SW480 (cell line): ENCODE results near the gene ODC1.

ENCODE experiments used
- DNase-seq: peaks from one replicate; pipeline ENCODE4 v3.0.0-alpha.2; 2016; ENCODE audit warnings: low spot score

The ODC1 gene

DNA sequence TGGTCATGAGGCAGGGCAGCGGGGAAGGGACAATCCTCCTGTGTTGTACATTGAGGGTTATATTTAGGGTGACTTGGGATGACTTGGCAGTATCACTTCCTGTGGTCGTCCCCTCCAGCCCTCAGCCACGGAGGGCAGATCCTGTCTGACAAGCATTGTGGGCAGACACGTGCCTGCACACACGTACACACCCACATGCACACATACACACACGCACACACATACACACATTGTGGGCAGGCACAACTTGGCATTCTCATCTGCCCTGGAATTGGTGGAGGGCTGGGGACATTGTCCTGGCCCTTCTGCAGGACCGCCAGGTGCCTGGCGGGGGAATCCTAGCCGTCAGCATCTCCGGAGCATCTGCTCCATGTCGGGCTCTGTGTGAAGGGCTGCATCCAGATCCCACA lies 47.6 kb downstream of the ODC1 start:
- DNase-seq, result no peak

DNA sequence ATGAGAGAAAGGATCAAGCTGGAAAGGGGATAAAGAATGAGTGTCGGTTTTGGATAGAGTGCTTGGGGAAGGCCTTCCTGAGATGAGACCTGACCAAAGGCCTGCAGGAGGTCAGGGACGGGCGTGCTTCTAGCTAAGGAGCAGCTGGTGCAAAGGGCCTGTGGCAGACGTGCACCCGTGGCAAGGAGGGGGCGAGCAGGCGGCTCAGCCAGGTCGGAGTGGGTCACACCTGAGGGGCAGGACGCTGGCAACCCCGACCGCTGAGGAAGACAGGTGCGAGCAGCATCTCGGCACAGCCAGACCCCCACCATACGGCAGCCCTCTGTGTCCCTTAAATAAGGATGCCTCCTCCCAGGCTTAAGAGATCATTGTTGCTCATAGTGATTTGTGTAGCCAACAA lies 48.1 kb downstream of the ODC1 start:
- DNase-seq, result no peak

GRCh38 chr2:10399358-10399757 lies 48.8 kb downstream of the ODC1 start:
- DNase-seq, result no peak

GRCh38 chr2:10398496-10398895 lies 49.6 kb downstream of the ODC1 start:
- no peak for DNase-seq

DNA sequence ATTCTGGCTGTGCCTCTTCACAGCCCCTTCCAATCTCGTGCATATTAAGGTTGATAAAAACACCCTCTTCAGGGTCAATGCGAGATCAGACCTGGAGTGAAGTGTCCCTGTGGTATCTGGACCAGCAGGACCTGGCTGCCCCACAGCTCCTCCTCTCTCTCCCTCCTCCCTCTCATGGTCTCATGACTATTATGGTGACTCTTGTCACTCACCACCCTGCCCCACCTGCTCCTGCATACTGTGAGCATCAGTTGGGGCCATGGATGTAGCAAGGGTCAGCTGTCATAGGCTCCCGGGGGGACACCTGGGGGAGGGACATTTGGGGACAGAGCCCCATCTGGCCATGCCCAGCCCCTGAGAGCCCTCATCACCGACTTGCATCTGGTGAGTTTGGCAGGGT lies 50.2 kb downstream of the ODC1 start:
- DNase-seq, result no peak

GRCh38 chr2:10397297-10397875 lies 50.7 kb downstream of the ODC1 start:
- no peak for DNase-seq

GRCh38 chr2:10396464-10396863 lies 51.7 kb downstream of the ODC1 start:
- DNase-seq, result no peak

GRCh38 chr2:10395893-10396292 lies 52.2 kb downstream of the ODC1 start:
- no peak for DNase-seq

GRCh38 chr2:10393640-10393982 lies 54.5 kb downstream of the ODC1 start:
- no peak for DNase-seq

GRCh38 chr2:10392951-10393639 lies 55.0 kb downstream of the ODC1 start:
- DNase-seq, result no peak

DNA sequence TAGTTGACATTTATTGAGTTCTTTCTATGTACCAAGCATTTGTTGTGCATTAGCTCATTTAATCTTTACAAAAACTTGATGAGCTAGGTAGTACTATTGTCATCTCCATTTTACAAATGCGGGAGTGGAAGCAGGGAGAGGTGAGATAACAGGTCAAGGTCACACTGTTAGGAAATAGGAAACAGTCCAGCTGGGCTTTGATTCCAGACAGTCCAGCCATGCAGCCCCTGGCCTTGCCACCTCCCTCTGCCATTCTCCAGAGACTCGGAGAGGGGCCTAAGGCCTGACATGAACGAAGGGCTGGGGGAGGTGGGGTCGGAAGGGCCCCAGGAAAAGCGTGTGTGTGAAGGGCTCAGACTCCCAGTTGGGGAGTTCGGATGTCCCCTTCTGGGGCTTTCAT lies 55.6 kb downstream of the ODC1 start:
- no peak for DNase-seq

DNA sequence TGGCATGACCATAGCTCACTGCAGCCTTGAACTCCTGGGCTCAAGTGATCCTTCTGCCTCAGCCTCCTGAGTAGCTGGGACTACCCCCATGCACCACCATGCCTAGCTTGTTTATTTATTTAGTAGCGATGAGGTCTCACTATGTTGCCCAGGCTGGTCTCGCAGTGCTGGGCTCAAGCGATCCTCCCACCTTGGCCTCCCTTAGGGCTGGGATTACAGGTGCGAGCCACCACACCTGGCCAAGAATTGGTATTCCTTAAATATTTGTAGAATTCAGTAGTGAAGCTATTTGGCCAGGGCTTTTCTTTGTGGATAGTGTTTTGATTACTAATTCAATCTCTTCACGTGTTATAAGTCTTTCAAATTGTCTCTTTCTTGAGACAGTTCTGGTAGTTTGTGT lies 56.0 kb downstream of the ODC1 start:
- DNase-seq, result no peak

- no peak for DNase-seq
These were observed 57.7 kb downstream of the ODC1 start for GRCh38 chr2:10390369-10390801.
